Parathyroid adenoma (tissue), 2 donors: ENCODE data around the gene OR52B4.
A peak's percentile ranks its signal among the peaks of the same experiment; 100 is the strongest.

Experiments
- H2AFZ ChIP-seq: fragments of 300-600 bp; sonication (generic); one replicate; pipeline ENCODE4 v1.7.0; 2017; ENCODE audit warnings: antibody characterized with exemption, mild to moderate bottlenecking
- H3K27ac ChIP-seq: fragments of 300-600 bp; sonication (generic); one replicate; pipeline ENCODE4 v1.7.0; 2017
- H3K27me3 ChIP-seq: fragments of 300-600 bp; sonication (generic); one replicate; pipeline ENCODE4 v1.7.0; 2017; ENCODE audit warnings: low read length; ENCODE audit not compliant: control insufficient read depth, insufficient read depth
- H3K36me3 ChIP-seq: fragments of 300-600 bp; sonication (generic); one replicate; pipeline ENCODE4 v1.7.0; 2017; ENCODE audit warnings: low read length; ENCODE audit not compliant: control insufficient read depth, insufficient read depth
- H3K4me1 ChIP-seq: fragments of 300-600 bp; sonication (generic); one replicate; pipeline ENCODE4 v1.7.0; 2017; ENCODE audit warnings: control low read depth
- H3K4me2 ChIP-seq: fragments of 300-600 bp; sonication (generic); one replicate; pipeline ENCODE4 v1.7.0; 2017; ENCODE audit warnings: low read length
- H3K4me3 ChIP-seq: fragments of 300-600 bp; sonication (generic); one replicate; pipeline ENCODE4 v1.7.0; 2017; ENCODE audit warnings: low read depth, low read length
- H3K79me2 ChIP-seq: fragments of 300-600 bp; sonication (generic); one replicate; pipeline ENCODE4 v1.7.0; 2017; ENCODE audit warnings: control low read depth
- H3K9ac ChIP-seq: fragments of 300-600 bp; sonication (generic); one replicate; pipeline ENCODE4 v1.7.0; 2017; ENCODE audit warnings: mild to moderate bottlenecking
- H3K9me3 ChIP-seq: fragments of 300-600 bp; sonication (generic); one replicate; pipeline ENCODE4 v1.7.0; 2017; ENCODE audit warnings: low read length; ENCODE audit not compliant: control insufficient read depth
- TF ChIP-seq, protein P1 (sequence below): fragments of 300-600 bp; sonication (generic); IDR thresholded peaks from one replicate; pipeline ENCODE4 v1.7.0; 2017; ENCODE audit warnings: antibody characterized with exemption, mild to moderate bottlenecking
- donor health status: primary hyperparathyroidism.

Gene OR52B4

DNA sequence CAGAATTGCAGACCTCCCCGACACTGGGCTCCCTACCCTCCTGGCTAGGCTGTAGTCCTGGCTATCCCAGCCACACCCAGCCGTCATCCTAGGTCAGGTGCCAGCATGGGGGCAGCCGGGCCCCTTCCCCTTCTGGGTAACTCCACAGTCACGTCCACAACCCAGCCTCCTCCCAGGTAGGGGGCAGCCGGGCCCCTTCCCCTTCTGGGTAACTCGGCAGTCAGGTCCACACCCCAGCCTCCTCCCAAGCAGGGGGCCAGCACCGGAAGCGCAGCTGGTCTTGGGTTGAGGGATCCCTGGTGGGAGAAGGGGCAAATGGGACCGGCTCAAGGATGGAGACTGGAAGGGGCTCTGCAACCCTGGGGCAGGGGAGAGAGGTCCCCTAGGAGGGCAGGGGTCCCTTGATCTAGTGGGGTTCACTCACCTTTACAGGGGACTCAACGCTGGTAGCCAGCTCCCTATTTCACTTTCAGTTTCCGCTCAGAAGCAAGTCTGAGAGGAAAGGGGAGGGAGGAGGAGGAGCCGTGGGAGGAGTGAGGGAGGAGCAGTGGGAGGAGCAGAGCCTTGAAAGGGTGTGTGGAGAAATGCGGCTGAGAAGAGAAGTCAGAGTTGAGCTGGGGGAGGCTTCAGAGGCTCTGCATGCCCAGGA is 25.1 kb upstream of the OR52B4 start, which contains the start of gene TRIM21:
TRIM21 (minus strand) TSS at position 494 of the 649 bp plus-strand sequence. CDS start 3,293 bp downstream, outside the sequence.
- Histone ChIP-seq H3K27me3 (no peaks in the 10 kb centered on the region), H3K4me1 (no peaks in the 10 kb centered on the region), H3K9ac (no peak within 1 kb of the TSS), H3K79me2 (no peaks in the 10 kb centered on the region), H3K4me3 (peak within 1 kb of the TSS; percentile 70), H3K36me3 (no peaks in the 10 kb centered on the region), H3K4me2 (peak within 1 kb of the TSS; percentile 60), H3K27ac (peak within 1 kb of the TSS; percentile 46), H2AFZ (peak within 1 kb of the TSS; percentile 87), H3K9me3 (no peaks in the 10 kb centered on the region)
- TF ChIP-seq, protein P1, sequence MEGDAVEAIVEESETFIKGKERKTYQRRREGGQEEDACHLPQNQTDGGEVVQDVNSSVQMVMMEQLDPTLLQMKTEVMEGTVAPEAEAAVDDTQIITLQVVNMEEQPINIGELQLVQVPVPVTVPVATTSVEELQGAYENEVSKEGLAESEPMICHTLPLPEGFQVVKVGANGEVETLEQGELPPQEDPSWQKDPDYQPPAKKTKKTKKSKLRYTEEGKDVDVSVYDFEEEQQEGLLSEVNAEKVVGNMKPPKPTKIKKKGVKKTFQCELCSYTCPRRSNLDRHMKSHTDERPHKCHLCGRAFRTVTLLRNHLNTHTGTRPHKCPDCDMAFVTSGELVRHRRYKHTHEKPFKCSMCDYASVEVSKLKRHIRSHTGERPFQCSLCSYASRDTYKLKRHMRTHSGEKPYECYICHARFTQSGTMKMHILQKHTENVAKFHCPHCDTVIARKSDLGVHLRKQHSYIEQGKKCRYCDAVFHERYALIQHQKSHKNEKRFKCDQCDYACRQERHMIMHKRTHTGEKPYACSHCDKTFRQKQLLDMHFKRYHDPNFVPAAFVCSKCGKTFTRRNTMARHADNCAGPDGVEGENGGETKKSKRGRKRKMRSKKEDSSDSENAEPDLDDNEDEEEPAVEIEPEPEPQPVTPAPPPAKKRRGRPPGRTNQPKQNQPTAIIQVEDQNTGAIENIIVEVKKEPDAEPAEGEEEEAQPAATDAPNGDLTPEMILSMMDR, result no peak

GRCh38 chr11:4388221-4388620 is 20.0 kb upstream of the OR52B4 start:
- Histone ChIP-seq H3K27ac (no peak overlapping the region), H3K4me2 (no peak overlapping the region), H3K4me1 (no peaks in the 10 kb centered on the region), H2AFZ (no peak overlapping the region), H3K4me3 (no peak overlapping the region), H3K9ac (no peak overlapping the region), H3K79me2 (no peaks in the 10 kb centered on the region), H3K9me3 (no peaks in the 10 kb centered on the region), H3K27me3 (no peaks in the 10 kb centered on the region), H3K36me3 (no peaks in the 10 kb centered on the region)
- TF ChIP-seq, protein P1, result no peak

- H3K36me3 ChIP-seq, result no peaks in the 10 kb centered on the region
Measured at GRCh38 chr11:4385978-4386740, 18.0 kb upstream of the OR52B4 start.

GRCh38 chr11:4381901-4382300 is 13.7 kb upstream of the OR52B4 start:
- Histone ChIP-seq H3K4me1 (no peaks in the 10 kb centered on the region), H3K9ac (no peak overlapping the region), H3K27me3 (no peaks in the 10 kb centered on the region), H3K4me2 (no peak overlapping the region), H3K36me3 (no peaks in the 10 kb centered on the region), H2AFZ (no peak overlapping the region), H3K79me2 (no peaks in the 10 kb centered on the region), H3K9me3 (no peaks in the 10 kb centered on the region), H3K27ac (no peak overlapping the region), H3K4me3 (no peak overlapping the region)
- TF ChIP-seq, protein P1, result no peak

More at GRCh38 chr11:4385978-4386740, 18.0 kb upstream of the OR52B4 start:
- H3K4me3 ChIP-seq, result no peak overlapping the region
- H3K4me1 ChIP-seq, result no peaks in the 10 kb centered on the region
- no peaks in the 10 kb centered on the region for H3K27me3 ChIP-seq
- no peaks in the 10 kb centered on the region for H3K79me2 ChIP-seq
- TF ChIP-seq, protein P1, result no peak
- H3K4me2 ChIP-seq, result no peak overlapping the region
- no peak overlapping the region for H3K9ac ChIP-seq
- no peaks in the 10 kb centered on the region for H3K9me3 ChIP-seq
- H3K27ac ChIP-seq, result no peak overlapping the region
- H2AFZ ChIP-seq, result no peak overlapping the region
